Natural killer cell treated with Interleukin-12 subunit alpha and Interleukin-12 subunit beta and Interleukin-15 and Interleukin-18, amount 100 ng/mL, for 72 hours (primary cell): ENCODE data around the gene TCEA2. TPM values are rescaled to one million over a fixed set of nuclear protein-coding genes. Genes with fewer than 3 reads are reported as not detected.

Source experiments
- ATAC-seq, 2 donors: fragments of 150-1000 bp; cut with Tn5 transposase in 1 of 2; sonication (Bioruptor Pico), chemical (Tn5 transposase) in 1 of 2; 2 replicates each; pipeline ENCODE4 v1.10.0; 2021
- DNase-seq: peaks from one replicate; pipeline ENCODE4 v3.0.0; 2022; ENCODE audit warnings: low spot score
- H3K27ac Mint-ChIP-seq, 2 donors: 1 replicate in 1 of 2; 2 replicates in 1 of 2; pipeline ENCODE4 v1.8.0; 2022; ENCODE audit warnings: mixed read lengths in 2 of 2, mild to moderate bottlenecking in 1 of 2, moderate library complexity in 1 of 2
- H3K27me3 Mint-ChIP-seq, 2 donors: 1 replicate in 1 of 2; 2 replicates in 1 of 2; pipeline ENCODE4 v1.8.0; 2022; ENCODE audit warnings: mixed read lengths in 2 of 2
- H3K36me3 Mint-ChIP-seq: one replicate; pipeline ENCODE4 v1.8.0; 2022; ENCODE audit warnings: mixed read lengths
- H3K4me1 Mint-ChIP-seq, 2 donors: 1 replicate in 1 of 2; 2 replicates in 1 of 2; pipeline ENCODE4 v1.8.0; 2022; ENCODE audit warnings: low read depth in 2 of 2, mixed read lengths in 2 of 2, mild to moderate bottlenecking in 1 of 2
- H3K4me3 Mint-ChIP-seq: one replicate; pipeline ENCODE4 v1.8.0; 2022; ENCODE audit warnings: mixed read lengths
- H3K9me3 Mint-ChIP-seq: 2 replicates; pipeline ENCODE4 v1.8.0; 2022; ENCODE audit warnings: mixed read lengths
- total RNA-seq, 2 donors: library from RNA; stranded (reverse); gene quantifications; one replicate each; pipeline ENCODE4 v1.2.3, GENCODE V29; 2022

Gene TCEA2
- total RNA-seq, 2 donors from 2014 or later: 23.2 to 24.1 TPM

- Mint-ChIP-seq H3K27ac (no peak overlapping the region), H3K27me3 (peaks cover 0 to 8% of the 10 kb centered on the region in 2 donors), H3K9me3 (no peaks in the 10 kb centered on the region), H3K4me1 (peaks cover 7 to 12% of the 10 kb centered on the region in 2 donors), H3K36me3 (no peaks in the 10 kb centered on the region), H3K4me3 (peak overlapping the region; percentile 36)
- ATAC-seq (no peak), DNase-seq (no peak)
Measured at GRCh38 chr20:64039293-64040160, 23.5 kb upstream of the TCEA2 start.

GRCh38 chr20:64040231-64041039 is 22.6 kb upstream of the TCEA2 start:
- ATAC-seq (no peak), DNase-seq (no peak)
- H3K4me3 Mint-ChIP-seq: no peak overlapping the region
- H3K27me3 Mint-ChIP-seq: peaks cover 0 to 8% of the 10 kb centered on the region in 2 donors
- no peaks in the 10 kb centered on the region for H3K36me3 Mint-ChIP-seq
- H3K4me1 Mint-ChIP-seq: peaks cover 2 to 5% of the 10 kb centered on the region in 2 donors
- no peaks in the 10 kb centered on the region for H3K9me3 Mint-ChIP-seq
- H3K27ac Mint-ChIP-seq: no peak overlapping the region

GRCh38 chr20:64041040-64041780 is 21.8 kb upstream of the TCEA2 start:
- Mint-ChIP-seq H3K36me3 (no peaks in the 10 kb centered on the region), H3K4me3 (no peak overlapping the region), H3K9me3 (no peaks in the 10 kb centered on the region), H3K27me3 (peaks cover 7 to 13% of the 10 kb centered on the region in 2 donors), H3K4me1 (peaks cover 2 to 5% of the 10 kb centered on the region in 2 donors), H3K27ac (no peak overlapping the region)
- ATAC-seq: no peak
- DNase-seq: no peak

- H3K4me1 Mint-ChIP-seq: peaks cover 2 to 5% of the 10 kb centered on the region in 2 donors
- ATAC-seq: no peak
- no peak overlapping the region for H3K4me3 Mint-ChIP-seq
- H3K36me3 Mint-ChIP-seq: no peaks in the 10 kb centered on the region
- H3K27ac Mint-ChIP-seq: no peak overlapping the region
- H3K9me3 Mint-ChIP-seq: no peaks in the 10 kb centered on the region
- H3K27me3 Mint-ChIP-seq: peaks cover 12 to 17% of the 10 kb centered on the region in 2 donors
- DNase-seq: no peak
Measured at GRCh38 chr20:64041781-64042053, 21.3 kb upstream of the TCEA2 start.

GRCh38 chr20:64042054-64042781 is 20.8 kb upstream of the TCEA2 start:
- Mint-ChIP-seq H3K9me3 (no peaks in the 10 kb centered on the region), H3K4me1 (peaks cover 2 to 5% of the 10 kb centered on the region in 2 donors), H3K36me3 (no peaks in the 10 kb centered on the region), H3K4me3 (no peak overlapping the region), H3K27ac (no peak overlapping the region), H3K27me3 (peaks cover 17 to 21% of the 10 kb centered on the region in 2 donors)
- ATAC-seq (no peak), DNase-seq (no peak)

- ATAC-seq: no peak
- Mint-ChIP-seq H3K9me3 (no peaks in the 10 kb centered on the region), H3K27ac (no peak overlapping the region), H3K4me1 (no peaks in the 10 kb centered on the region), H3K27me3 (peaks cover 19 to 24% of the 10 kb centered on the region in 2 donors), H3K4me3 (no peak overlapping the region), H3K36me3 (no peaks in the 10 kb centered on the region)
- no peak for DNase-seq
Measured at GRCh38 chr20:64043768-64044167, 19.2 kb upstream of the TCEA2 start.

GRCh38 chr20:64044484-64045247 is 18.3 kb upstream of the TCEA2 start:
- Mint-ChIP-seq H3K9me3 (no peaks in the 10 kb centered on the region), H3K4me1 (no peaks in the 10 kb centered on the region), H3K27me3 (peaks cover 19 to 24% of the 10 kb centered on the region in 2 donors), H3K36me3 (no peaks in the 10 kb centered on the region), H3K4me3 (no peak overlapping the region), H3K27ac (no peak overlapping the region)
- ATAC-seq (no peak), DNase-seq (no peak)

GRCh38 chr20:64045346-64046011 is 17.5 kb upstream of the TCEA2 start:
- ATAC-seq: no peak
- no peak overlapping the region for H3K4me3 Mint-ChIP-seq
- no peaks in the 10 kb centered on the region for H3K4me1 Mint-ChIP-seq
- H3K27me3 Mint-ChIP-seq: peaks cover 16 to 24% of the 10 kb centered on the region in 2 donors
- no peak overlapping the region for H3K27ac Mint-ChIP-seq
- no peaks in the 10 kb centered on the region for H3K9me3 Mint-ChIP-seq
- DNase-seq: no peak
- H3K36me3 Mint-ChIP-seq: no peaks in the 10 kb centered on the region

- H3K9me3 Mint-ChIP-seq: no peaks in the 10 kb centered on the region
- H3K4me3 Mint-ChIP-seq: no peak overlapping the region
- DNase-seq (no peak), ATAC-seq (no peak)
- peaks cover 15 to 24% of the 10 kb centered on the region in 2 donors for H3K27me3 Mint-ChIP-seq
- no peak overlapping the region for H3K27ac Mint-ChIP-seq
- no peaks in the 10 kb centered on the region for H3K36me3 Mint-ChIP-seq
- no peaks in the 10 kb centered on the region for H3K4me1 Mint-ChIP-seq
Measured at GRCh38 chr20:64047046-64047389, 16.0 kb upstream of the TCEA2 start.

GRCh38 chr20:64047968-64048401 is 15.0 kb upstream of the TCEA2 start:
- H3K9me3 Mint-ChIP-seq: no peaks in the 10 kb centered on the region
- no peak for ATAC-seq
- DNase-seq: no peak
- peaks cover 16 to 24% of the 10 kb centered on the region in 2 donors for H3K27me3 Mint-ChIP-seq
- no peak overlapping the region for H3K27ac Mint-ChIP-seq
- no peaks in the 10 kb centered on the region for H3K36me3 Mint-ChIP-seq
- H3K4me1 Mint-ChIP-seq: no peaks in the 10 kb centered on the region
- H3K4me3 Mint-ChIP-seq: no peak overlapping the region

- Mint-ChIP-seq H3K36me3 (no peaks in the 10 kb centered on the region), H3K27me3 (peaks cover 21 to 24% of the 10 kb centered on the region in 2 donors), H3K27ac (no peak overlapping the region), H3K4me1 (no peaks in the 10 kb centered on the region), H3K9me3 (no peaks in the 10 kb centered on the region), H3K4me3 (no peak overlapping the region)
- DNase-seq: no peak
- ATAC-seq: no peak
Measured at GRCh38 chr20:64048402-64049044, 14.5 kb upstream of the TCEA2 start.
